Osteocyte (in vitro differentiated cells): Measurements from ENCODE around the gene ITPR1. TPM values are rescaled to one million over a fixed set of nuclear protein-coding genes. Genes with fewer than 3 reads are reported as not detected.

Experiments used
- DNase-seq: peaks from one replicate; pipeline ENCODE4 v3.0.0; 2021; ENCODE audit warnings: mixed read lengths; ENCODE audit not compliant: unreplicated experiment; ENCODE audit errors: extremely low spot score
- H3K27ac Mint-ChIP-seq: one replicate; pipeline ENCODE4 v1.8.0; 2021; ENCODE audit warnings: mild to moderate bottlenecking, mixed read lengths; ENCODE audit not compliant: unreplicated experiment
- H3K27me3 Mint-ChIP-seq: one replicate; pipeline ENCODE4 v1.8.0; 2021; ENCODE audit warnings: mixed read lengths; ENCODE audit not compliant: unreplicated experiment
- H3K36me3 Mint-ChIP-seq: one replicate; pipeline ENCODE4 v1.8.0; 2021; ENCODE audit warnings: mixed read lengths; ENCODE audit not compliant: unreplicated experiment
- H3K4me1 Mint-ChIP-seq: one replicate; pipeline ENCODE4 v1.8.0; 2021; ENCODE audit warnings: mixed read lengths; ENCODE audit not compliant: unreplicated experiment
- H3K4me3 Mint-ChIP-seq: one replicate; pipeline ENCODE4 v1.8.0; 2021; ENCODE audit warnings: mild to moderate bottlenecking, moderate library complexity, mixed read lengths; ENCODE audit not compliant: unreplicated experiment
- H3K9me3 Mint-ChIP-seq: one replicate; pipeline ENCODE4 v1.8.0; 2021; ENCODE audit warnings: mixed read lengths; ENCODE audit not compliant: unreplicated experiment
- CTCF ChIP-seq: fragments of 200-600 bp; sonication (generic); IDR thresholded peaks from 2 replicates; pipeline ENCODE4 v1.5.0; 2021; ENCODE audit warnings: antibody characterized with exemption, mild to moderate bottlenecking, moderate library complexity
- total RNA-seq: library from RNA; stranded (reverse); gene quantifications from 2 replicates; pipeline ENCODE4 v1.2.1, GENCODE V29; 2021

Gene ITPR1
- total RNA-seq, 1 donor from 2014 or later, result 34.3 TPM

GRCh38 chr3:4529876-4530588 lies 36.9 kb downstream of the ITPR1 start:
- no peak for DNase-seq
- Mint-ChIP-seq H3K27ac (no peak overlapping the region), H3K4me1 (peaks cover 36% of the 10 kb centered on the region), H3K9me3 (no peaks in the 10 kb centered on the region), H3K36me3 (no peaks in the 10 kb centered on the region), H3K27me3 (no peaks in the 10 kb centered on the region), H3K4me3 (no peak overlapping the region)
- TF ChIP-seq CTCF, result no peak

- DNase-seq, result no peak
- Mint-ChIP-seq H3K4me1 (peaks cover 49% of the 10 kb centered on the region), H3K4me3 (no peak overlapping the region), H3K27ac (peak overlapping the region; percentile 21), H3K9me3 (no peaks in the 10 kb centered on the region), H3K36me3 (no peaks in the 10 kb centered on the region), H3K27me3 (no peaks in the 10 kb centered on the region)
- no peak for TF ChIP-seq CTCF
Measured at GRCh38 chr3:4531478-4532025, 38.4 kb downstream of the ITPR1 start.

- no peak for TF ChIP-seq CTCF
- peak overlapping the region; percentile 15 for H3K4me3 Mint-ChIP-seq
- peaks cover 3% of the 10 kb centered on the region for H3K36me3 Mint-ChIP-seq
- H3K4me1 Mint-ChIP-seq, result peaks cover 58% of the 10 kb centered on the region
- no peaks in the 10 kb centered on the region for H3K27me3 Mint-ChIP-seq
- DNase-seq, result no peak
- peak overlapping the region; percentile 89 for H3K27ac Mint-ChIP-seq
- peaks cover 4% of the 10 kb centered on the region for H3K9me3 Mint-ChIP-seq
Measured at GRCh38 chr3:4532535-4533112, 39.5 kb downstream of the ITPR1 start.

- no peak for DNase-seq
- H3K4me1 Mint-ChIP-seq, result peaks cover 58% of the 10 kb centered on the region
- peak; percentile 28 for TF ChIP-seq CTCF
- H3K4me3 Mint-ChIP-seq, result no peak overlapping the region
- peaks cover 4% of the 10 kb centered on the region for H3K9me3 Mint-ChIP-seq
- H3K36me3 Mint-ChIP-seq, result peaks cover 3% of the 10 kb centered on the region
- H3K27ac Mint-ChIP-seq, result peak overlapping the region; percentile 89
- H3K27me3 Mint-ChIP-seq, result no peaks in the 10 kb centered on the region
Measured at GRCh38 chr3:4533489-4534443, 40.6 kb downstream of the ITPR1 start.
